PC-3 (cell line): ENCODE measurements around the gene RBSN.

Experiments
- CTCF ChIP-seq: fragments of 300-600 bp; sonication (generic); conservative IDR thresholded peaks from 2 replicates; pipeline ENCODE4 v1.5.1; 2017; ENCODE audit warnings: antibody characterized with exemption, low read depth, mild to moderate bottlenecking, low read length
- EZH2 ChIP-seq: fragments of 300-600 bp; sonication (generic); IDR thresholded peaks from one replicate; pipeline ENCODE4 v1.6.1; 2017; ENCODE audit warnings: antibody characterized with exemption, mild to moderate bottlenecking, low read length; ENCODE audit not compliant: unreplicated experiment
- EZH2phosphoT487 ChIP-seq: fragments of 300-600 bp; sonication (generic); IDR thresholded peaks from 2 replicates; pipeline ENCODE4 v1.6.1; 2018; ENCODE audit warnings: mild to moderate bottlenecking, antibody characterized with exemption, low read length, borderline replicate concordance

- TF ChIP-seq CTCF (no peak), EZH2phosphoT487 (no peak), EZH2 (no peak)
Measured at GRCh38 chr3:15113884-15114283, 14.9 kb upstream of the RBSN start.
